Fibroblast of skin of right quadriceps (primary cell): ENCODE data around the gene CBARP.
A peak's percentile ranks its signal among the peaks of the same experiment; 100 is the strongest.

Experiments
- DNase-seq: peaks from one replicate; pipeline ENCODE4 v3.0.0-alpha.2; 2013

The CBARP gene

DNA sequence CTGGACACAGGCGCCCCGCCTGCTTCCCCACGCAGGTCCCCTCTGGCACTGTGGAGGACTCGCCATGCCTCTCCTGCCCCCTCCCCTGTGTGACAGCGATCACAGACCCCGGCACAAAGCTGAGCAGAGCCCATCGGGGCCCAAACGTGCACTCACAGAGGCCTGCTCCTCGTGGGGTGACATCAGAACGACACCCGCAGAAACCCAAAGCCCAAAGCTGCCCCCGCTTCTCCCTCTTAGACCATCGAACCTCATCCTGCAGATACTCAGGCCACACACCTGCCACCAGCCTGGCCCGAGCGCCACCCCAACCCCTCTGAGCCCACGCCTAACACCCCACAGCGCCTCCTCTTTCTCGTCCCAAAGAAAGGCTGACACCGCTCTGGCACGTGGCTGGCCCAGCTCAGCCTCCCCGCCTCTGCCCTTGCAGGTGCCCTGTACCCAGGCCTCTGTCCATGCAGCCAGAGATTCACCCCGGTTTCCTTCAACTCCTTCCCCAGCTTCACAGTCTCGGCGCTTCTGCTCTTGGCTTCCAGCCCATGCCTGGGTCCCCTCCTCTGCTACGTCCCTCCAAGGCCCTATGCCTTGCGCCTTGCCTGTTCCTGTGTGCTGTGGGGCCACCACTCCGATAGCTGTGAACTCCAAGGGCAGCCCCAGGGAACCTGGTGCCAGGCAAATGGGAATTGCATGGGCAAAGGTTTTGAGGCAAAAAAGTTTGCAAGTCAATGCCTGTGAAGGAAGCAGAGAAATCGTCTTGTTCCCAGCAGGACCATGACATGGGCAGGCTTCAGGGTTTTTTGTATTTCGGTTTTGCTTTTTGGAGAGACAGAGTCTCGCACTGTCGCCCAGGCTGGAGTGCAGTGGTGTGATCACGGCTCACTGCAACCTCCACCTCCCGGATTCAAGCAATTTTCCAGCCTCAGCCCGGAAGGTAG is 831 bp upstream of the CBARP start:
- DNase-seq: no peak

DNA sequence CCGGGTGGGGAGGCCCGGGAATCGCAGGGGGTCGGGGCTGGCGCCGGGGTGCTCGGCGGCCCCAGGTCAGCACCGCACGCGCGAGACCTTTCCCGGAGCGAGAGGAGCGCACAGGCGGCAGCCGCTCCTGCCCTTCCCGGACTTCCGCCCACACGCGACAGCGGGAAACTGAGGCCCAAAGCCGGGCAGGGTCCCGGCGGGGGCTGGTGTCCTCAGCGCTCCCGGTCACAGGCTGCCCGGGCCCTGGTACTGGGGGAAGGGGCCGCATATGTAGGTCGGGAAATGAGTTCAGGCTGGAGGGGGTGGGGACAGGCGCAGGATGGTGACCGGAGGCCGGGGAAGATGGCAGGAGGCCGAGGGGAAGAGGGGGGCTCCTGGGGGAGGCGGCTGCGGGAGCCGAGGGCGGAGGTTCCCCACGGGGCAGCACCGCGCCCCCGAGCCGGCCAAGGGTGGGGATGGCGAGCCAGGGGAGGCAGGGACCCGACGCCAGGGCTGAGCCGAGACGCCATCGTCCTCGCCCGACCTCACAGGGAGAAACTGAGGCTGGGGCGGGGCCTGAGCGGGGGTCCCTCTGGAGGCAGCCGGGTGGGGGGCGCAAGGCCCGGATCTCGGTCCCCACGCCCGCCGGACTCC is 662 bp downstream of the CBARP start:
- DNase-seq: no peak

DNA sequence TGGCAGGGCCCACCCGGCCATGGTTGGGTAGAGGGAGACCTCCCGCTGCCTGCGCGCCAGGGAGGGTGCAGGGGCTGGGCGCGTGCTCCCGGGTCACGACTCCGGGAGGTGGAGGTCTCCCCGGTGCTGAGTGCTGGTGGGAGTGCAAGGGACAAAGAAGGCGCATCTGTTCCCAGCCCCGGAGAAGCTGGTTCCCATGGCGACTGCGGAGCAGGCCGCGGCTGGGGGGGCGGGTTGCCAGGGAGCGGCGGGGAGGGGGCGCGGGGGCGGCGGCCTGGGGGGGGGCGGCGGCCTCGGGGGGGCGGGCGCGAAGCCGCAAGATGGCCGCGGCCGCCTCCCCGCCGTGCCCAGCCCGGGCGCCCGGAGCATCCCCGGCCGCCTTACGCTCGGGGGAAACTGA is 1.2 kb downstream of the CBARP start:
- no peak for DNase-seq

DNA sequence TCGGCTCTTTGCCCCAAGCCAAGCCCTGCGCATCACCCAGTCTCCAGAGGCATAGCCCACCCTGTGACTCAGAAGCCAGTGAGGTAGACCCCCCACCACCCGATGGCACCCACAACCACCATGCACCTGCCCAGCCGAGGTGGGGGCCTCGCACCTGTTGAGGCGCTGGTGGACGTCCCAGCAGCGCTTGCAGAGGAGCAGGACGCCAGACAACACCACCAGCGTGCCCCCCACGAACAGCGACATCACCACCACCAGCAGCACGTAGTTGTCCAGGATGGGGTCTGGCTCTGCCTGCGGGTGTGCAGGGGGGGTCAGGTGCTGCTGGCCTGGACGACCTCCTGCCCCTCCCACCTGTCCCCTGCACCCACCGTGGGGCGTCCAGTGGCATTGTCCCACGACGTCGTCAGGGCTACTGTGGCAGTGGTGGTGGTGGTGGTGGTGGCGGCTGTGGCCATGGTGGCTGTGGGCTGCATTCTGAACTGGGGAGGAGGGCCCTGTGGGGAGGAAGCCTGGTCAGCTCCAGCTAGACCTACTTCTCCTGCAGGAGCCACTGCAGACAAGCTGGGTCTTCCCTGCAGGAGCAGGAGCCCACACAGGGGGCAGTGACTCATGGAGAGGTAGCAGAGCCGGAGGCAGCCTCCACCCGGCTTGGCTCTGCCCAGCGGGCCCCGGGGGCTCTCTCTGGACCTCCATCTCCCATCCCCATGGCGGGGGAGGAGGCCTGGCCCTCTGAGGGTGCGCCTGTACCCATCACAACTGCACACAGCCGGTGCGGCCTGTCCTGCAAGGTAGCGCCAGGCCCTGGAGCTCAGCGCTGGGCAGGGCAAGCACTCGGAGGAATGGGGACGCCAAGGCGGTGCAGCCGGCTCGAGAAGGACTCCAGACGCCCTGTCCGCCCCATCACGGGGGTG is 1.9 kb downstream of the CBARP start:
- DNase-seq: peak; percentile 48

DNA sequence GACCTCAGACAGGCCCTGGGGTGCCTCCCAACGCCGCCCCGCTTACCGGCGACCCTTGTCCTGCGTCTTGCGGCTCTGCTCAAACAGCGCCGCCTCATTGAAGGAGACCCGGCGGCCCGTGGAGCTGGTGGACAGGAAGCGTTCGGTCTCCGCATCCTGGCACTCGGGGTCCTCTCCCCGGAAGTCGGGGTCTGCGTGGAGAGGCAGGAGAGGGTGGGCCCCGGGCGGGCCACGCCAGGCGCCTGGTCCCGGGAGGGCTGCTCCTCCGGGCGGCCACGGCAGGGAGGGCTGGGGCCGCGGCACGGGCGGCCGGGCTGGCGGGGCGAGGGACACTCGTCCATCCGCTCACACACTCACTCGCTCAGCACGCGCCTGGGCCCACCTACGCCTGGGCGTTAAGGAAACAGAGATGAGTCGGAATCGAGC is 2.8 kb downstream of the CBARP start:
- no peak for DNase-seq

DNA sequence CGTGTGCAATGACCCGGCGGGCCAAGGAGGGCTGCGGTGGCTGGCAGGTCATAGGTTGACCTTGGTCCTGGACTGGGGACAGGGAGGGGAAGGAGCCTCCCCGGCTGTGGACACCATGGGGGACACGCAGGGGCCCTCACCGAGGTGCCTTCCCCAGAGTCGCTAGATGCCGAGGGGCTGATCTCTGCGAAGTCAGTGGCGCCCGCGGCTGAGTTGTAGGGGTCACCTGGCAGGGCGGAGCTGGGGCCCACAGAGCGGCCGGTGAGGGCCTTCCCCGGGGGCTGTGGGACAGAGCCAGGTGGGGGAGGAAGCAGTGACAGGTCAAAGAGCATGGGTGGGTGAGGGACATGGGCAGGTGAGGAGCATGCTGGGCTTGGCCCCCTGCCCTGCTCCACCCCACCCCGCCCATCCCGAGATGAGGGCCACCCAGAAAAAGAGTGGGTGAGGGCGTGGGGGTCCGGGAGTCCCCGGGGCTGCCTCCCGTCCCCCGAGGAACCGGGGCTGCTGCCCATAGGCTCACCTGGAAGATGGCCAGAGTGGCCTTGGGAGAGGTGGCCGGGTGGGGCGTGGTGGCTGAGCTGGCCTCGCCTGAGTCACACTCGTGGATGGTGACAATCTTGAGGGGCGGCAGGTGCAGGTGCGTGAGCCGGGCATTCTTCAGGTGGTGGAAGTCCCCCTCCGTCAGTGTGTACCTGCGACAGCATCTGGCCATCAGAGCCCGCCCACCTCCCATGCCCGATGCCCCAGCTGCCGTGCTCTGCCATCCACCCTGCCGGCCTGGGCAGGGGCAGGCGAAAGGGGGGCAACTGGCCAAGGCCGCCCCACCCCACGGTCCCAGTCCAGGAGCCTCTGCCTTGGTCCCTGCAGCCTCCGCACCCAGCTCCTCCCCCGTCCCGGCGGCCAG is 3.5 kb downstream of the CBARP start:
- no peak for DNase-seq

DNA sequence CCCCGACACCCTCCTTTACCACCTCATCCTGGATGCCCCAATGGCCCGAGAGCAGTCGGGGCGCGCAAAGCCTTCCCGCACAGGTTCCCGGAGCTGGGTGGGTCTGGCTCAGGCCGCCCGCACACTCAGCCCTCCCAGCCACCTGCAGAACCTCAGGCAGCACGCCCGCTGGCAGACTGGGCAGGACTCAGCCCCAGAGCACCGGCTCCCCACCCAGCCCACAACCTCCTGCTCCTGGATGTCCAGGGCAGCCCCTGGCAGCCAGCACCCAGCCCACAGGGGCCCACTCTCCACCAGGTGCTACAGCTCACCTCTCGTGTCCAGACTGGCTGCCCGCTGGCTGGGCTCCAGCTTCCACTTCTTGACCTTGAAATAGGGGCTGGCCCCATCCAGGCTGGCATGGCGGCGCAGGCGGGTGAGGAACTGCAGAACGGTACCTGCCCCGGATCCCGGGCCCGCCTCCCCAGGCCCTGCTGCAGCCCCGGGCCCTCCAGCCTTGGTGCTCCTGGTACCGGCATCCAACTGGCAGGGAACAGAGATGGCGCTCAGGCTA is 4.6 kb downstream of the CBARP start:
- DNase-seq: no peak

DNA sequence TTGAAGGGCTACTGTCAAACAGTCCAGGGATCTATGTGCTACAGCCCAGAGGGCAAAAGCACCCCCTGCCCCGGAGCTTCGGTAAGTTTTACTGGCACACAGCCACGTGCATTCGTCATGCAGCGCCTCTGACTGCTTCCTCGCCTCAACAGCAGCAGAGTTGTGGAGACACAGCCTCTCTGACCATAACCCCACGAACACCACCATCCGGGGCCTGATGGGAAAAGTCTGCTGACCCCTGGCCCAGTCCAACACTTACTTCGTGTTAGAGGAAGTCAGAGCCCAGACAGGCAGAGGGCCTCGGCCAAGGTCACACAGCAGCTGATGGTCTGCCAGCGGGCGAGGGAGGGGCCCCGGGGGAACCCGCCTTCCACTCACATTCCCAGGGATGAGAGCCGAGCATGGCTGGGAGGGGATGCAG is 5.1 kb downstream of the CBARP start:
- DNase-seq: peak; percentile 50

DNA sequence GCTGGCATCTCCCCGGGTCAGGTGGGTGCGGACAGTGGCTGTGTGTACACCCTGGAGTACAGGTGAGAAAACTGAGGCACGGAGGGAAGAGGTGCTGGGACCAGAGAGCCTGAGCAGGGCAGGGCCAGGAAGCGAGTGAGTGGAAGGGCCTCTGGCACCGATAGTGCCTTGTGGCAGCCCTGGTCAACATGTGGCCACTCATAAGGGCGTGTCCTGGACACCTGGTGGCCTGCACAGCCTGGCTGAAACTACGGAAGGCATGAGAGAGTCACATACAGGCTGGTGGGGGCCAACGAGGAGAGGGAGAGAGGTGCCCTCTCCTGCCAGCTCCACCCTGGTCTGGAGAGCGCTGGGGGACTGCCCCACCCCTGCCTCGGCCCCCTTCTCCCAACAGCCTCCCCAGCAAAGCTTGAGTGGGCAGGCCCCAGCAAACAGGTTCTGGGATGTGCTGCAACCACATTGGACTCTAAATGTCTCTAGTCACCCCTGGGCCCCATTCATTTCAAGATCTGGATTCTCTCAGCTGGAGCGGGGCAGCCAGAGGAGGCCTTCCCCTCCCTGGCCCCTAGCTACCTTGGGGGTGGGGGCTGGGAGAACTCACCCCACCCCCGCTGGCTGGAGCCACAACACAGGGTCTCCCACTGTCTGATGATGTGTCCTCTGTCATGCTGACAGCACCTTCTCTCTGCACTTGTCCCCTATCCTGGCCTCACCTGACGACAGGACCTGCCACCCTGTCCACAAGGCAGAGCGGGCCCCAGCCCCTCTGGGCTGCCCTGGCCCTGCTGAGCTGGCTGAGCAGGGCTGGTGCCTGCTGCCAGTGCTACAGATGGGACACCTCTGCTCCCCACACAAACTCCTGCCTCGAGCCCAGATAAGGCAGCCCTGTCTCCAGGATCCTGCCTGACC is 5.8 kb downstream of the CBARP start:
- no peak for DNase-seq

DNA sequence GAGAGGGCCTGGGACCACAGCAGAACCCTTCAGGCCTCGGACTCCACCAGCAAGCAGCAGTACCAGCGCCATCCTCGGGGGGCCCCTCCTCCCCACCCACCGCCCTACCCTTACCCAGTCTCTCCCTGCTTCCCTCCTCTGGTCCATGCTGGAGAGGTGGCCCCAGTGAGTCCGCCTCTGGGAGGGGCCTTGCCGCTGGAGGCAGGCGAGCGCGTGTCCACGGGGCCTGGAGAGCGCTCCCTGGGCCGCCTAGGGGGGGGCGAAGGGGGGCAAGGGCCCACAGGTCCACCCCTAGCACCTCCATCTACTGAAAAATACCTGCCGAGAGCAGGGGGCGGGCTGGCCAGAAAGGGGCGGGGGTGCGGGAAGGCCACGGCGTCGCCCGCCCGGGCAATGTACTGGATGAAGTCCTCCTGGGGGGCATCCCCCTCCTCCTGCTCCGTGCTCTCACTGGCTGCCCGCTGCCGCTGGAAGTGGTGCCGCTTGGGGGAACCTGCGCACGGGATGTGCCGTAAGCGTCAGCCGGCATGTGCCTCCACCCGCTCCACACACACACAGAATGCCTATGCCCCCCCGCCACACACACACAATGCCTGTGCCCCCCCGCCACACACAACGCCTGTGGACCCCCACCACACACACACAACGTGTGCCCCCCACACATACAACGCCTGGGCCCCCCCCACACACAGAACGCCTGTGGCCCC is 6.9 kb downstream of the CBARP start:
- DNase-seq: no peak

DNA sequence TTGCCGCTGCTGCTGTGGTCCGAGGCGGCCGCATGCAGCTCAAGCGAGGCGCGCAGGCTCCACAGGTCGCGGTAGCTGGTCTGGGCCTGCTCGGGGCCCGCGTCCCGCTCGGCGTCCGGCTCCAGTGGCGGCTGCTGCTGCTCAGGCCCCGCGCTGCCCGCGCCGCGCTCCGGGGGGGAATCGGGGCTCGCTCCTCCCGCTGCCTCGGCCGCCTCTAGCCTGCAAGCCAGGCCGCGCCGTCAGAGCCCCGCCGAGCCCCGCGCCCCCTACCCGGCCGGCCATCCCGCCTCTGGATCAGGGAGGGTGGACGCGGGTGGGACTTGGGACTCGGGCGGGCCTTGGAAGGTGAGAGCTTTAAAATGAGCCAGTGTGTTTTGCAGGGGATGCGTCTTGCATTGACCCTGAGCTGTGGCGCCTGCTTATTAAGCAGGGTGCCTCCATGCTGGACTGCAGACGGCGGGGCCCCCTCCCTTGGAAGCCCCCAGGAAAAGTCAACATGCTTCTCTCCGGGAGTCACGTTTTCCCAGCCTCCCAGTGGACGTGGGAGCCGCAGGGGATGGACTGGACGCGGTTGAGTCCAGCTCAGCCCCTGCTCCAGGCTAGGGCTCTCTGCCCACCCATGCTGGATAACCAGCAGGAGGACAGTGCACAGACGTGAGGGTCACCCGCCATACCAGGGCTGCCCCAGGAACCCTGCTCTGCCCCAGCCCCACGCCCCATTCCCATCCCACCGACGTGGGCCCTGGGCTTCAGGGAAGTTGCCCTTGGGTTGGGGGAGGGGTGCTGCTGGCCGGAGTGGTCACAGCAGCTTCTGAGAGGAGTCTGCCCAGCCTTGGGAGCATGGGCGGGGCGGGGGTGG is 7.7 kb downstream of the CBARP start:
- DNase-seq: no peak

DNA sequence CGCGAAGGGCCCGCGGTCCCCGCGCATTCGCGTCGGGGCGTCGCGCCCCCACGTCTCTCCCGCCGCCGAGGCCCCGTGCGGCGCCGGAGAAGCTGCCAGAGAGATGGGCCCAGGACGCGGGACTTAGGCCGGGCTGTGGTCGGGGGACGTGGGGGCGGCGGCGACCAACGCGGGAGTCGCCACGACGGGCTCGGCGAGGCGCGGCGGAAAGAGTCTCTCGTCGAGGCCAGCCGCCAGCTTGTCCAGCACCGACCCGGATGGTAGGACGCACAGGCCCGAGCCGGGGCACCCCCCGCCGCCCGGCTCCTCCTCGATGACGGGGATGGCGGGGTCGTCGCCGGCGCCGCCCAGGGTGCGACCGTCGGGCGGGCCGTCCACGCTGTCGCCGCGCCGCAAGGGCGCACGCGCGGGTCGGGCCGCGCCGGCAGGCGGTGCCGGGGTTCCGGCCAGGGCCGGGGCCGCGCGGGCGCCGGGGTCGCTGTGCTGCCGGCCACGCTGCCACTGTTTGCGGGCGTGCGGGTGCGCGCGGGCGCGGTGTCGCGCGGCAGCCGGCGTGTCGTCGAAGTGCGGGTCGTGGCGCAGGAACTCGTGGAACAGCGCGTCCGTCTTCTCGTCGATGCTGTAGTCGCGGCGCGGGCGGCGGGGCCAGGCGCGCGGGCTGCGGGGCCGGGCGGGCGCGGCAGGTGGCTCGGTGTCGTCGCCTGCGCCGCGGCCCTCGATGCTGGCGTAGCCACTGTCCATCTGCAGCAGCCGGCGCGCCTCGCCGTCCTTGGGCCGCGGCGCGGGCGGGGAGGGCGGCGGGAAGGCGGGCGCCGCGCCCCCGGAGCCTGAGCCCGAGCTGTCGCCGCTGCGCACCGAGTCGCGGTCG is 8.5 kb downstream of the CBARP start:
- no peak for DNase-seq

DNA sequence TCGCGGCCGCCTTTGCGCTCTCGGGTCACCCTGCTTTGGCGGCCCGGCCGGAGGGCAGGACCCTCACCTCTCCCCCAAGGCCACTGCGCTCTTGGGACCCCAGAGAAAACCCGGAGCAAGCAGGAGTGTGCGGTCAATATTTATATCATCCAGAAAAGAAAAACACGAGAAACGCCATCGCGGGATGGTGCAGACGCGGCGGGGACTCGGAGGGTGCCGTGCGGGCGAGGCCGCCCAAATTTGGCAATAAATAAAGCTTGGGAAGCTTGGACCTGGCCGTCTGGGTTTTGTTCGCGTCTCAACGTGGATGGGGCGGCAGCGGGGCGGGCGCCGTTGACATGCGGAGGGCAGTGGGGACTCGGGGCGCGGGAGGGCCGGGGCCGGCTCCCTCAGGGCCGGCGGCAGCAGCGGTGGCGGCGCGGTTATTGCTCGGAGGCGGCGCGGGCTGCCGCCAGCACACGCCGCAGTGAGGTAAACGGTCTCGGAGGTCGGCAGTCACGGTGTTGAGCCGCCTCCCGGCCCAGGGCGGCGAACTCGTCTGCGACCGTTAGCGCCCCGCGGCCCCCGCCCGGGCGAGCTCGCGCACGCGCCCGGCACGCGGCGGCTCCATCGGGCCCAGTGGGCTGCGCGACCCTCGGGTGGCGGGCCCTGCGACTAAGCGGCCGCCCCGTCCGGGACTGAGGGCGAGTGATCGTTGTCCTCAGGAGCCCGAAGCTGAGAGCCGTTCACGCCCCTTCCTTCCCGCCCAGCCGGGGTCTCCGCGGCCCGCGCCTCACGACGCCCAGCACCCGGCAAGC is 9.4 kb downstream of the CBARP start:
- no peak for DNase-seq

DNA sequence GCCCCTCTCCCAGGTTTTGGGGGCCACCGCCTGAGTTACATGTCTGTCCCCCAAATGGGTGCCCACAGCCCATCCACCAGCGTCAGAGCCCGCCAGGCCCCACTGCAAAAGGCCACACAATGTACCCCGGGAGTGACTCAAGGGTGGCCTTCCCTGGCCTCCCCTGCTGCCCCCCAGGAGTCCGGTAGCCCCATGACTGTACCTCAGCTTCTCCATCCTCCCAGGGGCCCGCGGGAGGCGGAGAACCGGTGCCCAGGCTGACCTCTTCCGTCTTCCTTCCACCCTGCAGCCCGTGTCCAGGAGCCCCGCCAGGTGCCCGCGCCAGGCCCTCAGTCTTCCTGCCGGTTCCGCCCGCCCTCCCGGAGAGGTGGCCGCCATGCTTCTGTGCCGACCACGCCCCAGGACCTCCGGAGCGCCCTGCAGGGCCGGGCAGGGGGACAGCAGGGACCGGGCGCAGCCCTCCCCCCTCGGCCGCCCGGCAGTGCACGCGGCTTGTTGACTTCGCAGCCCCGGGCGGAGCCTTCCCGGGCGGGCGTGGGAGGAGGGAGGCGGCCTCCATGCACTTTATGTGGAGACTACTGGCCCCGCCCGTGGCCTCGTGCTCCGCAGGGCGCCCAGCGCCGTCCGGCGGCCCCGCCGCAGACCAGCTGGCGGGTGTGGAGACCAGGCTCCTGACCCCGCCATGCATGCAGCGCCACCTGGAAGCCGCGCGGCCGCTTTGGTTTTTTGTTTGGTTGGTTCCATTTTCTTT is 10.3 kb downstream of the CBARP start:
- DNase-seq: no peak

DNA sequence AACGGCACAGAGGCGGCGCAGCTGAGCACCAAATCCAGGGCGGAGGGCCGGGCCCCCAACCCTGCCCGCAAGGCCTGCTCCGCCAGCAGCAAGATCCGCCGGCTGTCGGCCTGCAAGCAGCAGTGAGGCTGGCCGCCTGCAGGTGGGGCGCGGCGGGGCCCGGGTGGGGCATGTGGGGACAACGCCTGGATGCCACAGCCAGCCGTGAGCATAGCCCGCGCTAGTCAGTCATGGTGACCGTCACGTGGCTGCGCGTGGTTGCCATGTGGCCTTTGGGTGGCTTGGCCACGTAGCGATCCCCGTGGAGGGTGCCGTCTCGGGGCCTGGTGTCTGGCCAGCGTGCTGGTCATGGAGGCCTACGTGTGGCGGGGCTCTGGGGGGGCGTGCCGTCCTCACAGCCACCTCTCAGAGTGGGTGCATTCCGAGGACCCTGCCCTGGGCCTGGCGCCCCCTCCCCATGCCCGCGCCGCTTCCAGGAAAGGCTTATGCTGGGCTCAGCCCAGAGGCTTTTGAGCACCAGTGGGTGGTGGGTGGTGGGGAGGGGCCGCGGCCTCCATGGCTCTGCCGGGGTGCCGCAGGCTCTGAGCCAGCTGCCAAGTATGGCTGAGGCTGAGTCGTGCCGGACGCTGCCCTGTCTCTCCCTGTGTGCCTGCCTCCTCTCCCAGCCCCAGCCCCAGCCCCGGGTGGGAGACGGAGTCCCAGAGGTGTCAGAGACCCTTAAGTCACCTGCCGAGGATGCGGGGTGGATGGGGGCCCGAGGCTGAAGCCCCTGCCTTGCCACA is 11.1 kb downstream of the CBARP start:
- no peak for DNase-seq

DNA sequence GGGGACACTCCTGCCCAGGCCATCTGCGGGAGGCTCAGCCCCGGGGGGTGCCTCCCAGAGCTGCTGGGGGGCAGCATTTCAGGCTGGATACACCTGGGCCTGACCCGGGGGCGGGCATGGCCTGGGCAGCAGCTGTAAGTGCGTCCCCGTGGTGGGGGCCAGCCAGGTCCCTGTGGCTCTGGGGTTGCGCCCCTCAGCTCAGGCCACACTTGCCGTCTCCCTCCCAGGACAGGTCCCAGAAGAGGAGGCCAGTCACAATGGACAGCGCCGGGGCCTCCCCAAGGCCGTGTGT is 11.6 kb downstream of the CBARP start:
- DNase-seq: no peak
